Activated CD4-positive, alpha-beta T cell treated with anti-CD3 and anti-CD28 coated beads for 36 hours (primary cell): ENCODE results near the gene KCNAB2. TPM values are rescaled to one million over a fixed set of nuclear protein-coding genes. Genes with fewer than 3 reads are reported as not detected.

Experiments used
- ATAC-seq: fragments of 200-7000 bp; cut with Tn5 transposase; one replicate; pipeline ENCODE4 v1.10.0; 2021; ENCODE audit warnings: mild to moderate bottlenecking, moderate library complexity
- CTCF ChIA-PET: fragments of 350-600 bp; sonication (Branson Sonifier 250); formaldehyde crosslinking; loops from one replicate; lab custom pipeline; 2021; ENCODE audit warnings: antibody characterized with exemption; lab: Charles Lee
- POLR2A ChIA-PET: fragments of 350-600 bp; sonication (Branson Sonifier 250); formaldehyde crosslinking; loops from one replicate; lab custom pipeline; 2021; ENCODE audit warnings: antibody characterized with exemption, inconsistent platforms; lab: Charles Lee
- DNase-seq: peaks from one replicate; pipeline ENCODE4 v3.0.0-alpha.2; 2020
- H3K27ac Mint-ChIP-seq: one replicate; pipeline ENCODE4 v1.8.0; 2021; ENCODE audit warnings: mixed read lengths
- H3K27me3 Mint-ChIP-seq: one replicate; pipeline ENCODE4 v1.8.0; 2021; ENCODE audit warnings: mixed read lengths
- H3K36me3 Mint-ChIP-seq: one replicate; pipeline ENCODE4 v1.8.0; 2021; ENCODE audit warnings: low read depth, mixed read lengths
- H3K4me1 Mint-ChIP-seq: one replicate; pipeline ENCODE4 v1.8.0; 2021; ENCODE audit warnings: mixed read lengths
- H3K4me3 Mint-ChIP-seq: one replicate; pipeline ENCODE4 v1.8.0; 2021; ENCODE audit warnings: mild to moderate bottlenecking, moderate library complexity, mixed read lengths
- H3K9me3 Mint-ChIP-seq: one replicate; pipeline ENCODE4 v1.8.0; 2021; ENCODE audit warnings: low read depth, mixed read lengths
- intact Hi-C, 2 experiments: fragments of 100-400 bp; cut with DNase I in 1 of 2; cut with micrococcal nuclease in 1 of 2; formaldehyde crosslinking; loops; one replicate each; pipeline versions ENCODE4 v1.14.2 to v1.15.1; 2022 to 2024; cut with DNase I, micrococcal nuclease
- total RNA-seq, 2 experiments: library from RNA; stranded (reverse); gene quantifications; one replicate each; pipeline ENCODE4 v1.2.3, GENCODE V29; 2021

Gene KCNAB2
- total RNA-seq, 2 experiments from 2014 or later, result 231 to 258 TPM

DNA sequence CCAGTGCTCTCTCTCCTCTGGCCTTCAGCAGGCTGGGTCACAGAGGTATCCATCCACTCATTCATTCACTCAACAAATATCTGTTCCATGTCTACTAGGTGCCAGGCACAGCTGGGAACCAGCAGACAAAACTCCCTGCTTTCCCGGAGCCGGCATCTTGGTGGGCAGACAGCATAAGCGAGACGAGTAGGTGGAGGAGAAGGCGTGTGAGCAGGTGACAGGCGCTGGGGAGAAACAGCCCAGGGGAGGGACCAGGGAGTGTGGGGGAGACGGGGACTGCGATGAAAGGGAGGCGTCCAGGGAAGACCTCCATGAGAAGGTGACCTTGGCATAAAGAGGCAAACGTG, 11.0 kb upstream of the KCNAB2 start:
- H3K36me3 Mint-ChIP-seq, result peaks cover 54% of the 10 kb centered on the region
- no peaks in the 10 kb centered on the region for H3K27me3 Mint-ChIP-seq
- ChIA-PET CTCF (interaction anchor here (1.0 to 1.5 kb wide), 2 partner anchors 16 to 42 kb away, joined by 3 read pairs; partner anchors contain the start of gene NPHP4), POLR2A (no interaction called here)
- H3K4me1 Mint-ChIP-seq, result peaks cover 71% of the 10 kb centered on the region
- intact Hi-C loops, result no loop called here
- no peak overlapping the region for H3K4me3 Mint-ChIP-seq
- ATAC-seq (no peak), DNase-seq (no peak)
- no peaks in the 10 kb centered on the region for H3K9me3 Mint-ChIP-seq
- H3K27ac Mint-ChIP-seq, result no peak overlapping the region

DNA sequence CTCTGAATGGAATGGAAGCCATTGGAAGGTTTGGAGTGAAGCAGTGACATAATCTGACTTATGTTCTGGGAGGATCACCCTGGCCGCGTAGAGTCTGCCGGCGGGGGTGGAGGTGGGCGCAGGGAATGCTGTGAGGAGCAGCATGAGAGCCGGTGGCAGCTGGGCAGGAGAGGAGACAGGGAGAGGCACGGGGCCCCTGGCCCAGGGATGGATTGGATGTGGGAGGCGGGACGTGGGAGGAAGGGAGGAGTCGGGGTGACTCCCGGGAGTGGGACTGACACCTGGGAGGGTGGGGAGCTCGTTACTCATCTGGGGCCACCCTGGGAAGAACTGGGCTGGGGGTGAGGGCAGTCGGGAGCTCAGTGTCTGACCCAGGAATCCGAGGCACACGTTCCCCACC, 10.4 kb upstream of the KCNAB2 start:
- Mint-ChIP-seq H3K27ac (no peak overlapping the region), H3K4me3 (no peak overlapping the region), H3K36me3 (peaks cover 50% of the 10 kb centered on the region), H3K27me3 (no peaks in the 10 kb centered on the region), H3K4me1 (peaks cover 66% of the 10 kb centered on the region), H3K9me3 (no peaks in the 10 kb centered on the region)
- ATAC-seq (no peak), DNase-seq (no peak)
- ChIA-PET CTCF (interaction anchor here (1.2 to 1.5 kb wide), 2 partner anchors 10 to 43 kb away, joined by 3 read pairs; partner anchors contain the start of gene NPHP4), POLR2A (no interaction called here)
- intact Hi-C loops, result no loop called here

DNA sequence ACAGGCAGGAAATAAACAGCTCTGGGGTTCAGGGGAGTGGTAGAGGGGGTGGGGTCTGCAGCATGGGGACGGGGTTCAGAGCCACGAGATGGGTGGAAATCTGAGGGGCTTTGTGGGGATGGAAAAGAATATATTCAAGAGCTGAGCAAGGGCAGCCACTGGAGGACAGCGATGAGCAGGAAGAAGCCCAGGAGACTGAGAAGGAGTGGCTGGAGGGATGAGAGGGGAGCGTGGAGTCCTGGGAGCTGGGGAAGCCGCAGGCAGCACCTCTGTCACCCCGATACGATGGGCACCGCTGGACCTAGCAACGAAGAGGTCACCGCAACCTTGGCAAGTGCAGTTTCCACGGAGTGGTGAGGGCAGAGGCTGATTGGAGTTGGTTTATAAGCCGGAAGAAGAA, 10.0 kb upstream of the KCNAB2 start:
- no peak for ATAC-seq
- Mint-ChIP-seq H3K9me3 (no peaks in the 10 kb centered on the region), H3K27me3 (no peaks in the 10 kb centered on the region), H3K4me1 (peaks cover 61% of the 10 kb centered on the region), H3K4me3 (no peak overlapping the region), H3K27ac (no peak overlapping the region), H3K36me3 (peaks cover 47% of the 10 kb centered on the region)
- intact Hi-C loops, result no loop called here
- POLR2A ChIA-PET, result no interaction called here
- DNase-seq, result no peak
- CTCF ChIA-PET, result interaction anchor here (1.2 kb wide), 1 partner anchor 9 kb away, joined by 3 read pairs; no protein-coding TSS in a partner anchor

DNA sequence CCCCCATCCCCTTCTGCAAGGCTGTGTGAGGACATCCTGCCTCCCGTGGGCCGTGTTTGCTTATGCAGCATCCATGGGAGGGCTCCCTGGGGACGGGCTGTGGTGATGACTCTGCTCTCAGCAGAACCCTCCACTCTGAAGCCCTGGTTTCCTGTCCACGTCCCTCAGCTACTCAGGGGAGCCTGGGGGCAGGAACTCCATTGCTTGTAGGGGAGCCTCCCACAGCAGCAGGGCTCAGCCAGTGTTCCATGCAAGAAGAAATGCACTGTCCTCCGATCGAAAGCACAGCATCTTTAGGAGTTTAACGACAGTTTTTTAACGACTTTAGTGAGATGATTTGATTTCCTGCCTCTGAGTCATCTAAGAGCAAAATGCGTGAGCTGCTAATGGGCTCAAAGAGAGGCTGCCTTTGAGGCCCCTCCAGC, 8.3 kb upstream of the KCNAB2 start:
- Mint-ChIP-seq H3K4me3 (no peak overlapping the region), H3K27me3 (no peaks in the 10 kb centered on the region), H3K4me1 (peaks cover 48% of the 10 kb centered on the region), H3K36me3 (peaks cover 50% of the 10 kb centered on the region), H3K9me3 (no peaks in the 10 kb centered on the region), H3K27ac (no peak overlapping the region)
- intact Hi-C loops, result loop anchor here in 1 of 2 experiments (1.0 kb wide), 1 partner anchor 9 kb away; no protein-coding TSS in a partner anchor
- ATAC-seq (peak; percentile 76), DNase-seq (peak; percentile 44)
- ChIA-PET POLR2A (no interaction called here), CTCF (no interaction called here)

DNA sequence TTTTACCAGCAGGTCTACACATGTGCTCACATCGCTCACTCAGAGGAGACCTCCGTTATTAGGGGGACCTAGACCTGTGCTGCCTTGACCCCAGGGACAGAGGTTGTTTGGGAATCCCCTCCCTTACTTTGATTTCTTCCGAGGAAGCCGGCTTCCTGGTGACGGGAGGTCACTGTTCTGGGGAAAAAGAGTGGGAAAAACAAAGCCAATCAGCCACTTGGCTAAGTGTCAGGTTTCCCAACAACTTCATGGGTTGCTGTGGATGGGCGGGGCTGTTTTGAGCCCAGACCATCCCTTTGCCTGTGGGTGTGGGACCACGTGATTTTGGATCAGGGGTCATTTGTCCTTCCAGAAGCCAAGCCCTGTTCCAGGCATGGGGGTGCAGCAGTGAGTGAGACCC, 7.1 kb upstream of the KCNAB2 start:
- no peak for ATAC-seq
- H3K36me3 Mint-ChIP-seq, result peaks cover 48% of the 10 kb centered on the region
- no peak overlapping the region for H3K4me3 Mint-ChIP-seq
- DNase-seq, result no peak
- H3K9me3 Mint-ChIP-seq, result no peaks in the 10 kb centered on the region
- POLR2A ChIA-PET, result no interaction called here
- CTCF ChIA-PET, result no interaction called here
- H3K27ac Mint-ChIP-seq, result no peak overlapping the region
- no peaks in the 10 kb centered on the region for H3K27me3 Mint-ChIP-seq
- peaks cover 36% of the 10 kb centered on the region for H3K4me1 Mint-ChIP-seq
- intact Hi-C loops, result no loop called here

DNA sequence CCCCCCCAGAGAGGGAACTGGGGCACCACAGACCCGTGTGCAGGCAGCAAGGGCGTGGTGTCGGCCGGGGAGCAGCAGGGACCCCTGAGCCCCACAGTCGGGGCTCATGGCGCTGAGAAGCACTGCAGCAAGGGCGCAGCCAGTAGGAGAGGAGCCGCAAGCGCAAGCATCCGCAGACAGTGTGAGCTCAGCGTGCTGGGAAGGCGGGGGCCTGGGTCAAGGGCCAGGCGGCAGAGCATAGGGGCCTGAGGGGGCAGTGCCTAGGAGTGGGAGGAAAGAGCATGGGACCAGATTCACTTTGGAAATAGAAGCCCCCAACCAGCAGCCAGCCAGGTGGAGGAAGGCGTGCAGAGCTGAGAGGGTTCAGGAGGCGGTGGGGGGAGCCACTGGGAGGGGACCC, 6.7 kb upstream of the KCNAB2 start:
- peaks cover 51% of the 10 kb centered on the region for H3K36me3 Mint-ChIP-seq
- POLR2A ChIA-PET, result no interaction called here
- no peak overlapping the region for H3K27ac Mint-ChIP-seq
- no peak overlapping the region for H3K4me3 Mint-ChIP-seq
- CTCF ChIA-PET, result interaction anchor here (0.5 kb wide), 1 partner anchor 178 kb away, joined by 3 read pairs; no protein-coding TSS in a partner anchor
- no peaks in the 10 kb centered on the region for H3K9me3 Mint-ChIP-seq
- ATAC-seq, result no peak
- intact Hi-C loops, result no loop called here
- peaks cover 36% of the 10 kb centered on the region for H3K4me1 Mint-ChIP-seq
- no peak for DNase-seq
- no peaks in the 10 kb centered on the region for H3K27me3 Mint-ChIP-seq

DNA sequence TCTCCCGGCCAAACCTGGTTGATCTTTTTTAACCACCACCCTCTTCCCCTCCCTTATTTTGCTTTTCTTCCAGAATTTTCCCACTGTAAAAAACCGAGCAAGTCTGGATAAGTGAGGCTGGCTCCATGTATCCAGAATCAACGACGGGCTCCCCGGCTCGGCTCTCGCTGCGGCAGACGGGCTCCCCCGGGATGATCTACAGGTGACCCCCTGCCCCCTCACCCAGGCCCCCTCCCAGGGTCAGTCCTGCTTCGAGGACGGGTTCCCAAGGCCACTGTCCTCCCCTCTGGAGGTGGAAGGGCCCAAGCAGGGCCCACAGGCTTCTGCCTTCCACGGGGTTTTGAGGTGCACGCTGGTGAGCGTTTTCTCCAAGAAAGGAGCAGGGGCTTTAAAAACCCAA, 5.2 kb upstream of the KCNAB2 start:
- no peaks in the 10 kb centered on the region for H3K9me3 Mint-ChIP-seq

DNA sequence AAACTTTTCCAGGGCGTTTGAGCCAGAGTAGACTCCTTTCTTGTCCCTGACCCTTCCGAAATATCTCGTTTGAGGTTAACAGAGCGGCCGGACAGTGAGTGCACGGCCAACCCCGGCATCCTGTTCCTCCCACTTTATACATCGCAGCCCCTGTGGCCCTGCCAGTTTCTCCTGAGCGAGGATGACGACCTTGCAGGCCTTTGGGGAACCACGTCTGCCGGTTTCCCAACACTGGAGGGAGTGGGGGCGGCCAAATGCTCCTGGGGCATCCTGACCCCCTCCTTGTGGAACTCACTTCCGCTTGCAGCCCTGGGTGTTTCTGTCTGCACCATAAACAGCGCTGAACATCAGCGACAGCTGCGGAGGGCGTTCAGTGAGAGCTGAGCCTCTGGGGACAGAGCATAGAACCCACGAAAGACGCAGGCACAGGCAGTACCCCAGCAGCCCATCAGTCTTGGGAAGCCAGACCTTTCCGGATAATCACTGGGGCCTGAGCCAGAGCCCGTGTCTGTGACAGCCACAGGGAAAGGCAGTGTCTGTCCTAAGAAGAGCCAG, 4.8 kb upstream of the KCNAB2 start:
- Mint-ChIP-seq H3K27ac (no peak overlapping the region), H3K4me3 (no peak overlapping the region), H3K27me3 (no peaks in the 10 kb centered on the region), H3K9me3 (no peaks in the 10 kb centered on the region), H3K36me3 (peaks cover 42% of the 10 kb centered on the region), H3K4me1 (peaks cover 18% of the 10 kb centered on the region)
- DNase-seq (no peak), ATAC-seq (no peak)
- intact Hi-C loops, result no loop called here
- CTCF ChIA-PET, result no interaction called here
- POLR2A ChIA-PET, result no interaction called here

More for the DNA sequence above, 5.2 kb upstream of the KCNAB2 start:
- ChIA-PET CTCF (no interaction called here), POLR2A (no interaction called here)
- H3K27ac Mint-ChIP-seq, result no peak overlapping the region
- no peaks in the 10 kb centered on the region for H3K27me3 Mint-ChIP-seq
- peaks cover 23% of the 10 kb centered on the region for H3K4me1 Mint-ChIP-seq
- intact Hi-C loops, result no loop called here
- DNase-seq, result no peak
- H3K4me3 Mint-ChIP-seq, result no peak overlapping the region
- H3K36me3 Mint-ChIP-seq, result peaks cover 46% of the 10 kb centered on the region
- no peak for ATAC-seq

DNA sequence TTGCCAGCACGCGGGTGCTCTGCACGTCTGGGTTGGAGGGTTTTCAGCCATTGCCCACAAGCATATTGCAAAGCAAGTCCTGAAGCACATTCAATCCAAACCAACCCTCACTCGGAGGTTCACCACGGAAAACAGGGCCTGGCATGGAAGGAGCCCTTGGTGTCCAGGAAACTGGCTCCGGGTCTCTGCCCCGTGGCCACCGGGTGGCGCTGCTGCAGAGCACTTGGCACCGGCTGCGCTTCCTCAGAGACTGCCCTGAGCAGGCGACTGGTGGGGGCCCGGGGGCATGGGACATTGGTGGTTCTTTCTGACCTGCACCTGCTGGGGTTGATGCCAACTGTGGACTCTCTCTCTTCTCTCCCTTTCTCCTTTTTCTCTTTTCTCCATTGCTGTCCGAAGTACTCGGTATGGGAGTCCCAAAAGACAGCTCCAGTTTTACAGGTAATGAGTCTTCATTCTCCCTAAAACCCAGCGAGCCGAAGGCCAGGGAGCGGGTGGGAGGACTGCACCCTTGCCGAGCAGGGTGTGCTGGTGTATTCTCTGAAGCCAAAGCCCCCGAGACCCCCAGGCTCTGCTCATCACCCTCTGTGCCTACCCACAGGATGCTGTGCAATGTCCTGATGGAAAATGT, 4.1 kb upstream of the KCNAB2 start:
- no peak overlapping the region for H3K4me3 Mint-ChIP-seq
- intact Hi-C loops, result no loop called here
- ChIA-PET POLR2A (no interaction called here), CTCF (interaction anchor here (0.6 to 1.0 kb wide), 3 partner anchors 9 to 12 kb away, joined by 3 read pairs; no protein-coding TSS in a partner anchor)
- ATAC-seq (no peak), DNase-seq (peak; percentile 59)
- no peaks in the 10 kb centered on the region for H3K27me3 Mint-ChIP-seq
- peaks cover 40% of the 10 kb centered on the region for H3K36me3 Mint-ChIP-seq
- no peak overlapping the region for H3K27ac Mint-ChIP-seq
- H3K4me1 Mint-ChIP-seq, result peaks cover 12% of the 10 kb centered on the region
- no peaks in the 10 kb centered on the region for H3K9me3 Mint-ChIP-seq

DNA sequence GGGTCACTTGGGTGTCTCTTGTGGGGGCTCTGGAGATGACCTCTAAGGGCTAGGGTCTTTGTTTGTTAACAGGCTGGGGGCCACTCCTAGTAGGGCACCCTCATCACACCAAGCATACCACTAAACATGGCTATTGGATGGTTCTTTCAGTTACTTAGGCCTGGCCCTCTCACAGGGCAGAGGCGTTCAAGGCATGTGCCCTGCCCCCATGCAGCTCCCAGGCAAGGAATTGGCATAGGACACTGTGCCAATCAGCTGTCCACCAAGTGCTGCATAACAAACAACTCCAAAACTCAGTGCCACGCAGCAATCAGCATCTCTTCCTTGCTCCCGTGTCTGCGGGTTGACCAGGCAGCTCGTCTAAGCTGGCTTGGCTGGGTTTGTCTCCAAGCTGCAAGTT, 2.1 kb upstream of the KCNAB2 start:
- Mint-ChIP-seq H3K36me3 (peaks cover 42% of the 10 kb centered on the region), H3K4me1 (peaks cover 2% of the 10 kb centered on the region), H3K9me3 (no peaks in the 10 kb centered on the region), H3K27me3 (no peaks in the 10 kb centered on the region), H3K27ac (no peak overlapping the region), H3K4me3 (no peak overlapping the region)
- ChIA-PET CTCF (interaction anchor here (0.6 kb wide), 2 partner anchors 10 to 1861 kb away, joined by 3 to 4 read pairs; no protein-coding TSS in a partner anchor), POLR2A (no interaction called here)
- intact Hi-C loops, result no loop called here
- no peak for ATAC-seq
- no peak for DNase-seq

DNA sequence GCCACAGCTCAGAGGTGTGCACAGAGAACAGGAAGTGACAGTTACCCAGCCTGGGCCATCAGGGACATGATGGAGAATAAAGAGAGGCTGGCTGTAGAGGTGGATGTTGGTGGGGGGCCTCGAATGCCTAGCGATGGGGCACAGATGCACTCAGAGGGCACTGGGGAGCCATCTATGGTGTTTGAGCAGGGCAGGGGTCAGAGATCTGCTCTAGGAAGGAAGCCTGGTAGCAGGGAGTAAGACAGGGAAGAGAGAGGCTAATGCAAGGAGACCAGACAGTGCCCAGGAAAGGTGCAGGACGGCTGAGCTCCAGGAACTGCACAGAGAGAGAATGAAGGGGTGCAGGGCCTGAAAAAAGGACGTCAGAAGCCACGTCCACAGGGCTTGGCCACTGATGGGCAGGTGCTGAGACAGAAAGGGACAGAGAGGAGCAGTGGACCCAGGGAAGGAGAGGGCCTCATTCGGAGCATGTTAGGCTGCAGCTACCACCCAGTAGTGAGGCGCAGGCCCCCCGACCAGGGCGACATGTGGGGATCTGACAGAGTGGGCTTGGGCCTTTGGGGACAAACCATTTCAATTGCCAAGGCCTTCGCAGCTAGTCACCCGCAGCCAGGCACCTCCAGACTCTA, 1.1 kb upstream of the KCNAB2 start:
- no peaks in the 10 kb centered on the region for H3K9me3 Mint-ChIP-seq
- H3K36me3 Mint-ChIP-seq, result peaks cover 46% of the 10 kb centered on the region
- ChIA-PET CTCF (interaction anchor here (0.6 to 1.0 kb wide), 3 partner anchors 9 to 162 kb away, joined by 3 to 4 read pairs (median 4); partner anchors contain the start of gene RNF207), POLR2A (no interaction called here)
- peaks cover 2% of the 10 kb centered on the region for H3K4me1 Mint-ChIP-seq
- no peak overlapping the region for H3K4me3 Mint-ChIP-seq
- ATAC-seq (no peak), DNase-seq (no peak)
- no peaks in the 10 kb centered on the region for H3K27me3 Mint-ChIP-seq
- intact Hi-C loops, result no loop called here
- no peak overlapping the region for H3K27ac Mint-ChIP-seq
